ENCODE data around the gene NETO1. TPM values are rescaled to one million over a fixed set of nuclear protein-coding genes. Genes with fewer than 3 reads are reported as not detected.

Gene NETO1
- total RNA-seq, 4 donors from 2014 or later = 0.47 to 7.6 TPM; not detected in 2

- WGBS = 70% methylated on average over 3 of the region's 3 CpGs
- TF ChIP-seq POLR2A (IDR thresholded peaks at IDR 0.05) (no peak), EP300 (IDR thresholded peaks at IDR 0.05) (no peak), POLR2AphosphoS5 (IDR thresholded peaks at IDR 0.05) (no peak), CTCF (IDR thresholded peaks at IDR 0.05) (no peak)
- Histone ChIP-seq H3K27ac (no peak overlapping the region), H3K4me1 (no peaks in the 10 kb centered on the region), H3K36me3 (no peaks in the 10 kb centered on the region), H3K9me3 (no peaks in the 10 kb centered on the region), H3K4me3 (no peak overlapping the region), H3K27me3 (no peaks in the 10 kb centered on the region)
- no peak for DNase-seq (ENCODE audit: low spot score in 2 of 2)
These were observed 146.5 kb downstream of the NETO1 start for GRCh38 chr18:72721330-72721729.

- DNase-seq (ENCODE audit: low spot score in 2 of 2) = no peak
- 64% methylated on average over 3 of the region's 3 CpGs for WGBS
- no peak overlapping the region for H3K27ac ChIP-seq
- no peak overlapping the region for H3K4me3 ChIP-seq
- TF ChIP-seq EP300 (IDR thresholded peaks at IDR 0.05) (no peak), POLR2AphosphoS5 (IDR thresholded peaks at IDR 0.05) (no peak), CTCF (IDR thresholded peaks at IDR 0.05) (no peak), POLR2A (IDR thresholded peaks at IDR 0.05) (no peak)
- H3K27me3 ChIP-seq = no peaks in the 10 kb centered on the region
- H3K4me1 ChIP-seq = no peaks in the 10 kb centered on the region
- no peaks in the 10 kb centered on the region for H3K36me3 ChIP-seq
- H3K9me3 ChIP-seq = no peaks in the 10 kb centered on the region
These were observed 147.7 kb downstream of the NETO1 start for GRCh38 chr18:72720116-72720515.

GRCh38 chr18:72704202-72704601 lies 163.6 kb downstream of the NETO1 start:
- no peak for TF ChIP-seq EP300 (IDR thresholded peaks at IDR 0.05)
- TF ChIP-seq POLR2A (IDR thresholded peaks at IDR 0.05) = no peak
- TF ChIP-seq CTCF (IDR thresholded peaks at IDR 0.05) = no peak
- TF ChIP-seq POLR2AphosphoS5 (IDR thresholded peaks at IDR 0.05) = no peak

GRCh38 chr18:72700961-72701710 lies 166.7 kb downstream of the NETO1 start:
- Histone ChIP-seq H3K9me3 (no peaks in the 10 kb centered on the region), H3K4me1 (no peaks in the 10 kb centered on the region), H3K27me3 (no peaks in the 10 kb centered on the region), H3K36me3 (no peaks in the 10 kb centered on the region), H3K4me3 (no peak overlapping the region), H3K27ac (no peak overlapping the region)
- no peak for TF ChIP-seq POLR2AphosphoS5 (IDR thresholded peaks at IDR 0.05)
- TF ChIP-seq CTCF (IDR thresholded peaks at IDR 0.05) = no peak
- no peak for TF ChIP-seq POLR2A (IDR thresholded peaks at IDR 0.05)
- TF ChIP-seq EP300 (IDR thresholded peaks at IDR 0.05) = no peak
- 3% methylated on average over 1 of the region's 1 CpG for WGBS
- DNase-seq (ENCODE audit: low spot score in 2 of 2) = no peak

More at GRCh38 chr18:72704202-72704601, 163.6 kb downstream of the NETO1 start:
- H3K27me3 ChIP-seq = no peaks in the 10 kb centered on the region
- 82% methylated on average over 2 of the region's 4 CpGs for WGBS
- no peak overlapping the region for H3K4me3 ChIP-seq
- no peak for DNase-seq (ENCODE audit: low spot score in 2 of 2)
- H3K4me1 ChIP-seq = no peaks in the 10 kb centered on the region
- H3K9me3 ChIP-seq = no peaks in the 10 kb centered on the region
- no peak overlapping the region for H3K27ac ChIP-seq
- no peaks in the 10 kb centered on the region for H3K36me3 ChIP-seq

GRCh38 chr18:72697706-72698105 lies 170.1 kb downstream of the NETO1 start:
- DNase-seq (ENCODE audit: low spot score in 2 of 2) = no peak
- H3K27ac ChIP-seq = no peak overlapping the region
- 61% methylated on average over 6 of the region's 6 CpGs for WGBS
- H3K9me3 ChIP-seq = no peaks in the 10 kb centered on the region
- no peak overlapping the region for H3K4me3 ChIP-seq
- peaks cover under 1% of the 10 kb centered on the region for H3K4me1 ChIP-seq
- TF ChIP-seq POLR2AphosphoS5 (IDR thresholded peaks at IDR 0.05) (no peak), POLR2A (IDR thresholded peaks at IDR 0.05) (no peak), EP300 (IDR thresholded peaks at IDR 0.05) (no peak)
- no peaks in the 10 kb centered on the region for H3K36me3 ChIP-seq
- H3K27me3 ChIP-seq = no peaks in the 10 kb centered on the region
